DMS 273 (cell line): ENCODE data around the gene CRHBP.

Experiments used
- DNase-seq: peaks from one replicate; lab custom pipeline; 2025; ENCODE audit not compliant: unreplicated experiment; lab: John Stamatoyannopoulos, UW

CRHBP gene

DNA sequence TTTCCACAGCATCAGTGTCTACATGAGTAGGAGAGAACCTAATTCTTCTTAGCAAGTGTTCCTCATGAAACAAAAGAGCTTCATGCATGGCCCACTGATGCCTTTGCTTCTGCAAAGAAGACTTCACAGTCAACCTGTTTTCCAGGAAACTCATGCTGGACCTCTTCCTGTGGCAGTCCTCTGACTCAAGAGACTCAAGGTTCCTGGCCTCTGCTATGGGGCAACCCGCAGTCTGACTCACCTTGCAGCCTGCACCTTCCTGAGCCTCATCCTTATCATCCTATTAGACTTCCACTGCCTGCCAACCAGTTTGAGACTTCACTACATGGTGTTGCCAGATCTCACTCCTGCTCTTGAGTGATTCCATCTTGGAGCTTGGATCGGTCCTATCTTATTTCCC lies 59.8 kb downstream of the CRHBP start:
- no peak for DNase-seq

DNA sequence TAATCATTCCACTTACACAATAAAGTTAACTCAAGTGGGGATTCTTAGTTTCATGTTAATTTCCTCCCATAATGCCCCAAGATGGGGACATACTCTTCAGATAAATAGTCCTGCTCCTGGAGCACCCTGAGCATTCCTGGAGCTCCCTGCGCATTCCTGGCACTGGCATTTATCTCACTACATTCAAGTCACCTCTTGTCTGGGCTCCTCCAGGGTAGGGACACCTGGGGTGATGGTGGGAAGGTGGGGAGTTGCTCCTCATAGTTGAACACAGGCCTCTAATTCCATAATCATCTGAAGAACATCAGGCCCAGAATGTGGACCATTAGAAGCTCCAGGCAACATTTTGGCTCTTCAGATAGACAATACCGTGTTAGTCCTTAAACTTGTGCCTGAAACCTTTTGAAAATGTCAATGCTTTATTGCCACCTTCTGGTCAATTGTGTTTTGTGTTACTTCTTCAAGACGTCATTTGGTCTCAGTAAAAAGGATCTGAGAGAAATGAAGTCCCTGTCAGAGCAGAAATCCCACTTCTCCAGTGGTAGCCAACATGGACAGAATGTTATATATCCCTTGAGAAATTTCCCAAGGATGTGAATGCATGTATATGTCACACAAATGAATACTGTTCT lies 63.2 kb downstream of the CRHBP start:
- peak; percentile 70 for DNase-seq

DNA sequence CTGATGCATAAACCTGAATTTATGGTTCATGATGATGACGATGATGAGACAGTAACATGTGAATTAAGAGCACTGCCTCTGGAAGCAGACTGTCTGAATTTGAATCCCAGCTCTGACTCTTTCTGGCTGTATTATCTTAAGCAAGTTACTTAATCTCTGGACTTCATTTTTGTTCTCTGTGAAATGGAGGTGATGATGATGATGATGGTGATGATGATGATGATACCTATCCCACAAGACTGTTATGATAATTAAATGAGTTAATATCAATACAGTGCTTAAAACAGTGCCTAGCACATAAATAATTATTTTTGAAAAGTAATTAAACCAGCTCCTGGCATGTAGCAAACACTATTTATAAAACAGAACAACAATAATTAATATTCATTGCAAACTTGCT lies 64.1 kb downstream of the CRHBP start:
- no peak for DNase-seq

DNA sequence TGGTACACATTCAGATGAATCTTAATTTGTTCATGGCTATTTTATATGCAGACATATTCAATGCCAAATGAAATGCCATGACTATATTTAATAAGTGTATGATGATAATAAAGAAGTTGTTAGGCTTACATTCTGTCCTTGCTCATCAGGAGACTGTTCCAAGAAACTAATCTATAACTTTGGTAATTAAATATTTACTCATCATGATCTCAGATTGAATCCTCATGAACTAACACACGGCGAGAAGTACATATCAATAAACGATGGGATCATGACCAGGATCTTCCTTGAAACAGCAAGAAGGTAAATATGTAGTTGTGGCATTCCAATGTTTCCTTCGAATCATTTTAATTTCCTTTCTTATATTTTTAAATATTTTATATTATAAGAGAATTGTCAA lies 64.8 kb downstream of the CRHBP start:
- no peak for DNase-seq
